Left lobe of liver (tissue), 2 donors: ENCODE measurements around the gene FAM209A. TPM values are rescaled to one million over a fixed set of nuclear protein-coding genes. Genes with fewer than 3 reads are reported as not detected.
"Not testable (repeated sequence)": the region's sequence is repeated elsewhere in the genome, so short reads cannot be mapped to it uniquely, and the experiment has no call there.

Experiments
- ATAC-seq: fragments of 200-7000 bp; cut with Tn5 transposase; one replicate; pipeline ENCODE4 v1.9.1; 2020; ENCODE audit warnings: mild to moderate bottlenecking, moderate library complexity
- DNase-seq: peaks from one replicate; pipeline ENCODE4 v3.0.0-alpha.2; 2020; ENCODE audit warnings: low spot score
- total RNA-seq: library from RNA; stranded (reverse); gene quantifications from one replicate; pipeline ENCODE4 v1.2.1, GENCODE V29; 2021
- donor health status: DM: no; HTN: no; CAD: no; lungs with moderate emphysema.
- donor health status: DM: no; HTN: yes; CAD: no.

FAM209A gene
- total RNA-seq, 1 donor from 2014 or later: not detected

DNA sequence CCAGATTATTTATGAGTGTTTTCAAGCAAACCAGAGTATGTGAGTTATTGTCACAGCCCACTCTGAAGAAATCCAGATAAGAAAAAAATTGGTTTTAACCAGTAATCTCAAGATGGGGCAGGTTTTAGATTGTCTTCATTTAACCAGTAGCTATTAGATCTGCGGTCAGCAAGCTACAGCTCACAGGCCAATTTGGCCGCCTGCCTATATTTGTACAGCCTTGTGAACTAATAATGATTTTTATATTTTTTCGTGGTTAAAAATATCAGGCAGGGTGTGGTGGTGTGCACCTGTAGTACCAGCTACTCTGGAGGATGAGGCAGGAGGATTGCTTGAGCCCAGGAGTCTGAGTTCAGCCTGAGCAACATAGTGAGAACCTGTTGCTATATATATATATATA is 13.5 kb downstream of the FAM209A start:
- DNase-seq: no peak
- ATAC-seq: no peak

DNA sequence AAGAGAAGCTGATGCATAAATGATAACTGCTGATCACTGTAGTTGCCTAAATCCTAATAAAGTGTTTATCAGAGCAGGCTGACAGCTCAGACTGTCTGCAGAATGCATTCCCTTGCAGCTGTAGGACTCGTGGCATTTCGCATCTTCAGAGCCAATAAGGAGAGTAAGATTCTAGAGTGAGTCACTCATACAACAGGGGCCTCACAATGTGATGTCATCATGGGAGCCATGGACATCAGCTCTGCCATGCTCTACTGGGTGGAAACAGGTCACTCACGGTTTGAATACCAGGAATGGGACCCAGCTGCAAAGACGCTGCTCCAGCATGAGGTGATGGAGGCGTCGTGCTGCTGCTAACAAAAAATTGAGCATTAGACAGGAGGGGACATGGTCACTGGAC is 15.9 kb downstream of the FAM209A start:
- no peak for ATAC-seq

DNA sequence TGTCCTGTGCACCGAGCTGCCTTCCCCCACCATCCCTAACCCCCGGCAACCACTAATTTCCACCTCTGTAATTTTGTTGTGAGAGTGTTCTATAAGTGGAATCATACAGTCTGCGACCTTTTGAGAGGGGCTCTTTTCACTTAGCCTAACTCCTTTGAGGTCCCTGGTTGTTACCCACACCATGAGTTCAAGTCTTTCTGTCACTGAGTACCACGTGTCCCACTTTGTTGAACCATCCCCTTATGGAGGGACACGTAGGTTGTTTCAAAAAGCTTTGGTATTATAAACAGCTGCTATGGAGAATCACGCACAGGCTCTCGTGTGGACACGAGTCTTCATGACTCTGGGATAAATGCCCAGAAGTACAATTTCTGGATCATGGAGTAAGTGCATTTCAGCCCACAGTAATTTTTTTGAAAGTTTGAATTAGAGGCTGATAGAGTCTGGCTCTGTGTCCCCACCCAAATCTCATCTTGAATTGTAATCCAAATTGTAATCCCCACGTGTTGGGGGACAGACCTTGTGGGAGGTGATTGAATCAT is 18.0 kb downstream of the FAM209A start:
- no peak for DNase-seq
- ATAC-seq: no peak

More for the DNA sequence above, 15.9 kb downstream of the FAM209A start:
- DNase-seq: no peak

DNA sequence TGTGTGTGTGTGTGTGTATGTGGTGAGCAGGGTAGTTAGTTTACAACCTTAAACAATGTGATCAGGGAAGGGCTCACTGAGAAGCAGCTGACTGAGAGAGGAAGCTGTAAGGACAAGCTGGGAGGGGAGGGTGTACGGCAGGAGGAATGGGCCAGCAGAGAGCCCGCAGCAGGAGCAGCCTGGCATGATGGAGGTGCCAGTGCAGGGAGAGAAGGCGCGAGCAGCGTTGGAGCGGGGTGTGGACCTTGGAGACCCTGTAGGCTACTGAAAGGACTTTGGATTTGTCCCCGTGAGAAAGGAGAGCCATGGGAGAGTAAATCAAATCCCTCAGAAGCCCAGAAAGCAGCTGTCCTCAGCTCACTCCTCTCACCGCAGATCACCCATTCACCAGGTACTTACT is 27.0 kb downstream of the FAM209A start:
- ATAC-seq (no peak), DNase-seq (no peak)

DNA sequence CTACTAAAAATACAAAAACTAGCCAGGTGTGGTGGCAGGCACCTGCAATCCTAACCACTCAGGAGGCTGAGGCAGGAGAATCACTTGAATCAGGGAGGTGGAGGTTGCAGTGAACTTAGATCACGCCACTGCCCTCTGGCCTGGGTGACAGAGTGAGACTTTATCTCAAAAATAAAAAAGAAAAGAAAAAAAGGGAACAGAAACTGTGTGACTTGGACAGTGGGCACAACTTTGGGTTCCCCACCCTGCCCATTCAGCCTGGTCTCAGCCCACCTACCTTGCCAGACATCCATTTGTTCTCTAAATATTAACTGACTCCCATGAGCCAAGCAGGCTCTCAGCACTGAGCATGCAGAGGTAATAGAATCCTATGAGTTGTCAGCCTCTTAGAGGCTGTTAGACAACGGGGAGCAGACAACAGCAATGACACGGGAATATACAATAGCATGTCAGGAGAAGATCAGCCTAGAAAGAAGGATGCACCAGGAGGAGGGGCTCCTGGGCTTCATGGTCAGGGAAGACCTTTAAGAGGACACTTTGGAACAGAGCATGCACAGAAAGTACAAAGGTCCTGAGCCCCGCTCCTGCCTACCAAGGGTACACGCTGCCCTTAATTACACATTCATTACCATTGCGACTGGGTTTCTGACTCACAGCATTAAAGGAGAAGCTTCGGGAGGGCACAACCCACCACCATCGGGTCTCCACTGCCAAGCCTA is 28.5 kb downstream of the FAM209A start:
- ATAC-seq (no peak), DNase-seq (no peak)

DNA sequence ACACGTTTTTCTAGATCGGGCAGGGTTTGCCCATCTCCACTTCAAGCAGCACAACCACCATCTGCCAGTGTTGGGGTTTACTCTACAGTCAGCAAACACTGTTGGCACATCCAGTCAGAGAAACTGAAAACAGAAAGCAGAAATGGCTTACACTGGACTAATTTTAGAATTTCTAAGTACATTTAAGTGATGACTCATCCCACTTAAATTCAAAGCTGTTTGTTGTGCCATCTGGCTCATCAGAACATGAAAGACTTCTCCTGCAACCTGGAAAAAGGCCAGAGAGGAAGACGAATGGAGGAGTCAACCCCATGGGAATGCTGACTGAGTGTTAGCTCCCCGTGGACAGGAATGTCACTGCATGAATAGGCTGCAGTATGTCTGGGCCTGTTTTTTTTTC is 30.3 kb downstream of the FAM209A start:
- DNase-seq (no peak), ATAC-seq (peak; percentile 30)

DNA sequence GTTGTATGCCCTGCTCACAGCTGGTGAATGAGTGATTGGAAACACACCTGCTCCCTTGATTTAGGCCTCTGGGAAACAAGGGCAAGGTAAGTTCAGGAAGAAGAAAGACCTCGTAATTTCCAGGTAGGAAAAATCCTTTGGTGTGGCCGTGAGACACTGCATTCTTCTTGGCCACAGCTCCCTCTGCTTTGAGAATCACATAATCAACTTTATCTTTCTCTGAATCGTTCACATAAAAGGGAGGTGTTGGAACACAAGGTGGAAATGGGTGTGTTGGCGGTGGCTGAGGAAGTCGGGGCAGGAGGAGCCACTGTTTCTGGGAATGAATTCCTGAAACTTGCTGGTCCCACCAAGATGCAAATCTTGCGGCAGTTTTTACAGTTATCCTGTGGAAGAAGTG is 34.4 kb downstream of the FAM209A start:
- ATAC-seq (no peak), DNase-seq (no peak)

DNA sequence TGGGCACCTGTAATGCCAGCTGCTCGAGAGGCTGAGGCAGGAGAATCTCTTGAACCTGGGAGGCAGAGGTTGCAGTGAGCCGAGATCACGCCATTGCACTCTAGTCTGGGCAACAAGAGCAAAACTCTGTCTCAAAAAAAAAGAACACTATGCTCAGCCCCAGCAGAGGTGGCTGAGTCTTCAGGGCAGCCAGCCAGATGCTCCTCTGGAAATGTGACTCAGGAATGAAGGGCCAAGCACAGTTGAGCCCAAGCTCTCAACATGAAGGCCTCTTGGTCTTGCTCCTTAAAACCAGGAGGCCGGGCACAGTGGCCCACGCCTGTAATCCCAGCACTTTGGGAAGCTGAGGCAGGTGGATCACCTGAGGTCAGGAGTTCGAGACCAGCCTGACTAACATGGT is 40.0 kb downstream of the FAM209A start:
- not testable (repeated sequence) for DNase-seq, ATAC-seq

DNA sequence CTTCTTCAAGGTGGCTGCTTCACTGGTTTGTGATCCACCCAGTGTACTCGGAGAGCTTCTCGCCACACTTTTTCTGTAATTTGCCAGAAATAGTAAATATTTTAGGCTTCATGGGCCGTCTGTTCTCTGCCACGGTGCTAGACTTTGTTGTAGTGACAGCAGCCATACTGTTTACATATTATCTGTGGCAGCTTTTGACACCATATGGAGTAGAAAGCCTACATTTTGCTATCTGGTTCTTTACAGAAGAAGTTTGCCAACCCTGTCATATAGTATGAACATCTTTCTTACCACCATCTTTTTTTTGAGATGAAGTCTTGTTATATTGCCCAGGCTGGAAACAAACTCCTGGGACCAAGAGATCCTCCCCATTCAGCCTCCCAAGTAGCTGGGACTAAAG is 41.0 kb downstream of the FAM209A start:
- ATAC-seq (no peak), DNase-seq (no peak)

DNA sequence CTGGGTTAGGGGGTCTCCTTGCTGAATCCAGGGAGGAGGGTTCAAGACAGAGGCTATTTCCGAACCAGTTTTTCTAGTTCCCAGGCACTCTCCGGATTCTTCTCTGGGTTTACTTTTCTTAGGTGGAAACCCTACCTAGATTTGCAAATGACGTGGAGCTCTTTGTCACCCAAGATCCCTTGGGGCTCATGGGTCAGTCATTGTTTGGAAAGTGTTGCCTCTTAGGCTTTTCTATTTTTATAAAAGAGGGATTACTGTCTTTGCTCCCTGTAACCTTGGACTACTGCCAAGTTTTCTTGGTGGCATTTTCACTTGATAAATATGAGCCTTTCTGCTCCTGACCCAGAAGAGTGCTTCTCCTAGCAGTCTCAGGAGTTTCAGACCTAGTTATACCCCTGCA is 42.1 kb downstream of the FAM209A start:
- no peak for DNase-seq
- ATAC-seq: no peak

DNA sequence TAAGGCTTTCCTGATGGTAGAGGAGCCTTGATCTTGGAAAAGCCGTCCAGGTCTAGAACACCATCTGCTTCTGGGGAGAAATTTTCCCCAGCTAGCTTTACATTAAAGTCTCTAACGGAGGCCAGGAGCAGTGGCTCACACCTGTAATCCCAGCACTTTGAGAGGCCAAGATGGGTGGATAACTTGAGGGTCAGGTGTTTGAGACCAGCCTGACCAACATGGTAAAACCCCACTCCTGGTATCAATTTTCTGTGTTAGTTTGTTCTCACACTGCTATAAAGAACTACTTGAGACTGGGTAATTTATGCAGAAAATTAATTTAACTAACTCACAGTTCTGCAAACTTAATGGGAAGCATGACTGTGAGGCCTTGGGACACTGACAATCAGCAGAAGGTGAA is 46.3 kb downstream of the FAM209A start:
- ATAC-seq (no peak), DNase-seq (no peak)

DNA sequence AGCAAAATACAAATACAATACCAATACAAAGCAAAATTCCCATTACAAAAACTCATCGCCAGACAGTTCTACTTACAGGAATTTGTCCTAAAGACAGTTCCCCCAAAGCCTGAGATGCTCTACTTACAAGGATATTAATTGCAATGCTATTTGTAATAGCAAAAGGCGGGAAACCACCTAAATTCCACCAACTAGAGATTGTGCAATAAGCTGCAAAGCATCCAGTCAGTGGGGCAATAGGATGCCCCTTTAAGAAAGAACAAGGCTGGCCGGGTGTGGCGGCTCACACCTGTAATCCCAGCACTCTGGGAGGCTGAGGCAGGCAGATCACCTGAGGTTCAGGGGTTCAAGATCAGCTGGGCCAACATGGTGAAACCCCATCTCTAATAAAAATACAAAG is 47.6 kb downstream of the FAM209A start:
- ATAC-seq (no peak), DNase-seq (no peak)

DNA sequence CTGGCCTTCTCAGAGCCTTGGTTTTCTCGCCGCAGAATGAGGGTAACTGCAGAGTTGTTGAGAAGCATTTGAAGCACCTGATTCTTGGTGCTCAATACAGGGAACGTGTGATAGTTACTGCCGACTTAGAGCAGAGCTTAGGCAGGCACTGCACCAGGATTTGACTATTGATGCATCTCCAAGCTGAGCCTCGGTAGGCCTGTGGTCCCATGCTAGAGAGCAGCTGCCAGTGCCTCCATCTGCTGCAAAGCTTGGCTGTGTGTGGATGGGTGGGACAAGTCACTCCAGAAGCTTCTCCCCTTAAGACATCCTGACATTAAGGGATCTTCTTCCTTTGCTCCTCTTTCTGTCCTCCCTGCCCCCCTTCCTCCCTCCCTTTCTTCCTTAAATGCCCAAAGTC is 49.4 kb downstream of the FAM209A start:
- ATAC-seq: no peak

DNA sequence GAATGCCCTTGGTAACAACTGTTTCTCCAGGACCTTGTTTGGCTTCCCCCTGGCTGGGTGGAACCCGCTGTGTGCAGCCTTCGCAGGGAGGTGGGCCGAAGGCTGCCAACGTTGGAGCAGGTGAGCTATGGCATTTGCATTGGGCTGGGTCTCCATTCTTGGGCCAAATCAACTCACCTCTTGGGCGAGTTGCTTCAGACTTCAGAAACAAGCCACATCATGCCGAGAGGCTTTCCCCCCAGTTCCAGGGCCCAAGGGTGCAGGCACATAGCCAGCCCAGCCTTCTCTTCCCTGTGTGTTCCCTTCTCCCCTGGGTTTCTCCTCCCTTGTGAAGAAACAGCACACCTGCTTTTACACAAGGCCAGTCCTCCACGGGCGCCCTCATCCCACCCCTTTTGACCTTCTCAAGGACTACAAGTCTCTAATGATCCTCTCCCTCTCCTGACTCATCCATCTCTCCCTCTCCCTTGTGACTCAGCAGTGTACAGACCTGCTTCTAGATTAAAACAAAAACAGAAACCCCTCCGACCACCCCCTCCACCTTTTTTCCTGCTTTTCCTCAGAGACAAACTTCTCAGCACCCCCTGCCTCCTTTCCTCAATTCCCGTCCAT is 50.1 kb downstream of the FAM209A start:
- ATAC-seq: no peak

More for the DNA sequence above, 49.4 kb downstream of the FAM209A start:
- no peak for DNase-seq

DNA sequence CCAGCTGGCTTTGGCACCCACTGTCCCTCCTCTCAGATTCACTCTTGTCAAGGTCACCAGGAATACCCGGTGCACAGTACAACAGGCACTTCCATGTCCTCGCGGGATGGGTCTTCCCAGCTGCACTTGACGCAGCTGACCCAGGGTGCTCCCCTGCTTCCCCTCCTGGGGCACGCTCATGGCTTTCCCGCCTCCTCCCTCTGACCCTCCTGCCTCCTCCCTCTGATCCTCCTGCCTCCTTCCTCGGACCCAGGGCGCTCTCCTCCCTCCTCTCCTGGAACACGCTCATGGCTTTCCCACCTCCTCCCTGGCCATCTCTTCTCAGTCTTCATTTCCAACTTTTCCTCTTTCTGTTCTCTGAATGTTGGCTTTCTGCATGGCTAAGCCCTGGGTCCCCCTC is 50.6 kb downstream of the FAM209A start:
- DNase-seq (no peak), ATAC-seq (no peak)

More for the DNA sequence above, 50.1 kb downstream of the FAM209A start:
- no peak for DNase-seq

Other genes with a start within 250 kb of the FAM209A start
- 53.6 TPM for gene FAM210B, start 165.8 kb upstream of the FAM209A start, total RNA-seq
- 1.6 TPM for gene AURKA, start 132.5 kb upstream of the FAM209A start, total RNA-seq
- 17.2 TPM for gene CSTF1, start 132.1 kb upstream of the FAM209A start, total RNA-seq
- 0.93 TPM for gene CASS4, start 112.5 kb upstream of the FAM209A start, total RNA-seq
- 31.7 TPM for gene RTF2, start 56.1 kb upstream of the FAM209A start, total RNA-seq
- gene FAM209B, start 8.5 kb downstream of the FAM209A start, total RNA-seq: not detected
- gene TFAP2C, start 104.6 kb downstream of the FAM209A start, total RNA-seq: 0.13 TPM